ENCODE data around the gene CCDC144A.
A peak's percentile ranks its signal among the peaks of the same experiment; 100 is the strongest.
"Not testable (repeated sequence)": the region's sequence is repeated elsewhere in the genome, so short reads cannot be mapped to it uniquely, and the experiment has no call there.

The CCDC144A gene, protein sequence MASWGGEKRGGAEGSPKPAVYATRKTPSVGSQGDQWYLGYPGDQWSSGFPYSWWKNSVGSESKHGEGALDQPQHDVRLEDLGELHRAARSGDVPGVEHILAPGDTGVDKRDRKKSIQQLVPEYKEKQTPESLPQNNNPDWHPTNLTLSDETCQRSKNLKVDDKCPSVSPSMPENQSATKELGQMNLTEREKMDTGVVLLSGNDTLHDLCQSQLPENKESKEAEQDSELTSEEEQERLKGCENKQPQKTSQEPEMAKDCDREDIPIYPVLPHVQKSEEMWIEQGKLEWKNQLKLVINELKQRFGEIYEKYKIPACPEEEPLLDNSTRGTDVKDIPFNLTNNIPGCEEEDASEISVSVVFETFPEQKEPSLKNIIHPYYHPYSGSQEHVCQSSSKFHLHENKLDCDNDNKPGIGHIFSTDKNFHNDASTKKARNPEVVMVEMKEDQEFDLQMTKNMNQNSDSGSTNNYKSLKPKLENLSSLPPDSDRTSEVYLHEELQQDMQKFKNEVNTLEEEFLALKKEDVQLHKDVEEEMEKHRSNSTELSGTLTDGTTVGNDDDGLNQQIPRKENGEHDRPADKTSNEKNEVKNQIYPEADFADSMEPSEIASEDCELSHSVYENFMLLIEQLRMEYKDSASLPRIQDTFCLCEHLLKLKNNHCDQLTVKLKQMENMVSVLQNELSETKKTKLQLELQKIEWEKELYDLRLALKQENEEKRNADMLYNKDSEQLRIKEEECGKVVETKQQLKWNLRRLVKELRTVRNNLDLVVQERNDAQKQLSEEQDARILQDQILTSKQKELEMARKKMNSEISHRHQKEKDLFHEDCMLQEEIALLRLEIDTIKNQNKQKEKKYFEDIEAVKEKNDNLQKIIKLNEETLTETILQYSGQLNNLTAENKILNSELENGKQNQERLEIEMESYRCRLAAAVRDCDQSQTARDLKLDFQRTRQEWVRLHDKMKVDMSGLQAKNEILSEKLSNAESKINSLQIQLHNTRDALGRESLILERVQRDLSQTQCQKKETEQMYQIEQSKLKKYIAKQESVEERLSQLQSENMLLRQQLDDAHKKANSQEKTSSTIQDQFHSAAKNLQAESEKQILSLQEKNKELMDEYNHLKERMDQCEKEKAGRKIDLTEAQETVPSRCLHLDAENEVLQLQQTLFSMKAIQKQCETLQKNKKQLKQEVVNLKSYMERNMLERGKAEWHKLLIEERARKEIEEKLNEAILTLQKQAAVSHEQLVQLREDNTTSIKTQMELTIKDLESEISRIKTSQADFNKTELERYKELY (N-terminal part only)

GRCh38 chr17:16689731-16690281 is at the start of gene CCDC144A:
Gene CCDC144A (plus strand): TSS chr17:16690241. CDS start chr17:16690401, 160 bp downstream.
- peak; percentile 59 for DNase-seq (ENCODE audit: low spot score)
- not testable (repeated sequence) for H3K4me1 Mint-ChIP-seq (ENCODE audit: low read depth); H3K4me3 Mint-ChIP-seq; H3K9me3 Mint-ChIP-seq; H3K27me3 Mint-ChIP-seq (ENCODE audit: low read depth); H3K36me3 Mint-ChIP-seq (ENCODE audit: low read depth); H3K27ac Mint-ChIP-seq

DNA sequence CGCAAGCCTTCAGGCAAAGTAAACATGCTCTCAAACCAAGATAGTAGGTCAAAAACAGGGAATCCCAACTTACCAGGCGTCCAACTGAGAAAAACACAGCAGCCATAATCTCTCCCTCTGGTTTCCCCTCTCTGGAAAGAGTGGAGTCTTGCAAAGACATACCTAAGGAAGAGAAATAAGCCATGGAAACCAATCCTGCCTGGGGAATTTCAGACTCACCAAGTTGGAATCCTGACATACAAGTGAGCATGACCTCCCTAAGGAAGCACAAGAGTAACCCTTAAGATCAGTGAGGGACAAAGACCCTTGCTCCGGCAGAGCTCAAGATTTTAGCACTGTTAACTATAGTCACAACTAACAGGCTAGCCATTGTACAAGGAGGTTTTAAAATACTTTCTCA is 40.5 kb upstream of the CCDC144A start:
- H3K9me3 Mint-ChIP-seq, result no peaks in the 10 kb centered on the region
- DNase-seq (ENCODE audit: low spot score), result no peak
- no peak overlapping the region for H3K4me3 Mint-ChIP-seq
- H3K36me3 Mint-ChIP-seq (ENCODE audit: low read depth), result peaks cover 8% of the 10 kb centered on the region
- no peak overlapping the region for H3K27ac Mint-ChIP-seq
- peaks cover 9% of the 10 kb centered on the region for H3K4me1 Mint-ChIP-seq (ENCODE audit: low read depth)
- H3K27me3 Mint-ChIP-seq (ENCODE audit: low read depth), result peaks cover 6% of the 10 kb centered on the region

- Mint-ChIP-seq H3K27ac (no peak overlapping the region), H3K9me3 (no peaks in the 10 kb centered on the region), H3K36me3 (ENCODE audit: low read depth) (peaks cover 5% of the 10 kb centered on the region), H3K4me3 (peak overlapping the region; percentile 20), H3K27me3 (ENCODE audit: low read depth) (peaks cover 9% of the 10 kb centered on the region), H3K4me1 (ENCODE audit: low read depth) (peaks cover 9% of the 10 kb centered on the region)
- no peak for DNase-seq (ENCODE audit: low spot score)
These were observed 37.8 kb upstream of the CCDC144A start for GRCh38 chr17:16652252-16652651.

GRCh38 chr17:16652847-16653366 is 37.1 kb upstream of the CCDC144A start:
- H3K9me3 Mint-ChIP-seq, result no peaks in the 10 kb centered on the region
- DNase-seq (ENCODE audit: low spot score), result no peak
- peak overlapping the region; percentile 84 for H3K4me3 Mint-ChIP-seq
- peaks cover 4% of the 10 kb centered on the region for H3K36me3 Mint-ChIP-seq (ENCODE audit: low read depth)
- peaks cover 9% of the 10 kb centered on the region for H3K4me1 Mint-ChIP-seq (ENCODE audit: low read depth)
- H3K27ac Mint-ChIP-seq, result peak overlapping the region; percentile 23
- peaks cover 9% of the 10 kb centered on the region for H3K27me3 Mint-ChIP-seq (ENCODE audit: low read depth)

DNA sequence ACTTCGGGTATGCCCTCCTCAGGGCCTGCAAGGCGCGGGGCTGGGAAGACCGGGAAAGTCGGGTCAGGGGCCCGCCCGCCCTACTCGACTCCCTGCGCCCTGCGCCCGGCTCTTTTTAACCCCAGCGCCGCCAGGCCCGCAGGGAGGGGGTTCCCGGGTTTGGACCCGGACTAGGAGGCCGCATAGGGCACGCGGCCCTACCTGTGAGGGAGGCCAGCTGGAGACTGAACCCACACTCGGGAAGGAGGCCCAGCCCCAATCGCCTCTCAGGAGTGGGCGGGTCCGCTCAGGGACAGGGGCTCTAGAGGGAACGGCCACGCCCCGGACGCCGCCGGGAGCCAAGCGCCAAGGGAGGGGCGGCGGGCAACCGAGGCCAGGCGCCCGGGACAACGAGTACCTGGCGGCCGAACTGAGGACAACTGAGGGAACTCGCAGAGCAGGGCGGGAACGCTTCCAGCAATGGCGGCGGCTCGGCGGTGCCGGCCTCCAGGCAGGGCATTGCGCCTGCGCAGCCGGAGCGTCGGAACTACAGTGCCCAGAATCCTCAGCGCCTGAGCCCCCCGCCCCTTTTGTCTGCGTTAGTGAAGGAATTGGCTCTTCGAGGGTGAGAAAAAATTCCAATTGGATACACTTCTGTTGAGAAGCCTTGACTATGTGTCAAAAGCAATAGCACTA is 36.5 kb upstream of the CCDC144A start, which contains the start of gene ZNF624:
Gene ZNF624 (minus strand): TSS at position 484 of the 675 bp plus-strand sequence.
- peaks cover 9% of the 10 kb centered on the region for H3K4me1 Mint-ChIP-seq (ENCODE audit: low read depth)
- H3K27me3 Mint-ChIP-seq (ENCODE audit: low read depth), result peaks cover 9% of the 10 kb centered on the region
- no peaks in the 10 kb centered on the region for H3K9me3 Mint-ChIP-seq
- peak within 1 kb of the TSS; percentile 84 for H3K4me3 Mint-ChIP-seq
- peaks cover 3% of the 10 kb centered on the region for H3K36me3 Mint-ChIP-seq (ENCODE audit: low read depth)
- peak within 1 kb of the TSS; percentile 23 for H3K27ac Mint-ChIP-seq
- peak; percentile 86 for DNase-seq (ENCODE audit: low spot score)

- H3K36me3 Mint-ChIP-seq (ENCODE audit: low read depth), result no peaks in the 10 kb centered on the region
- H3K9me3 Mint-ChIP-seq, result no peaks in the 10 kb centered on the region
- H3K4me1 Mint-ChIP-seq (ENCODE audit: low read depth), result no peaks in the 10 kb centered on the region
- no peak for DNase-seq (ENCODE audit: low spot score)
- H3K27ac Mint-ChIP-seq, result no peak overlapping the region
- H3K27me3 Mint-ChIP-seq (ENCODE audit: low read depth), result peaks cover 25% of the 10 kb centered on the region
- H3K4me3 Mint-ChIP-seq, result no peak overlapping the region
These were observed 28.8 kb upstream of the CCDC144A start for GRCh38 chr17:16661217-16661616.

GRCh38 chr17:16662936-16663335 is 27.1 kb upstream of the CCDC144A start:
- H3K9me3 Mint-ChIP-seq, result no peaks in the 10 kb centered on the region
- H3K27ac Mint-ChIP-seq, result no peak overlapping the region
- H3K27me3 Mint-ChIP-seq (ENCODE audit: low read depth), result peaks cover 33% of the 10 kb centered on the region
- H3K4me1 Mint-ChIP-seq (ENCODE audit: low read depth), result no peaks in the 10 kb centered on the region
- no peaks in the 10 kb centered on the region for H3K36me3 Mint-ChIP-seq (ENCODE audit: low read depth)
- no peak overlapping the region for H3K4me3 Mint-ChIP-seq
- no peak for DNase-seq (ENCODE audit: low spot score)

DNA sequence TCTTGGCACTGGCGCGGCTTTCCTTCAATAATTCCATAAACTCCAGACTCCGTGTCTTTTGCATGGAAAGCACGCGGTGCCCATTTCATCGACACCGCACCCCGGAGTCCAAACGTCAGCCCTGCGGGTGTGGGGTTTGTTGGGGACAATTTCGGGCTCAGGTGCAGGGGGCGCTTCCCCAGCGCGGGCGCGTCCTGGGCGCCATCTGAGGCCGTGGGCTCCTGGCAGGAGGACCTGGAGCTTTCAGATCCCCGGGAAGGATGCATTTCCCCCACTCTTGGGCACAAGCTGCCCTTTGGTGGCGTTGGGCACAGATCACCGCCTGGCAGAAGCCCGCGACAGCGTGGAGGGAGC is 23.5 kb upstream of the CCDC144A start:
- H3K27me3 Mint-ChIP-seq (ENCODE audit: low read depth), result peaks cover 40% of the 10 kb centered on the region
- not testable (repeated sequence) for H3K9me3 Mint-ChIP-seq, H3K4me3 Mint-ChIP-seq

GRCh38 chr17:16666907-16667636 is 23.0 kb upstream of the CCDC144A start:
- Mint-ChIP-seq H3K4me3 (peak overlapping the region; percentile 21), H3K27me3 (ENCODE audit: low read depth) (peaks cover 43% of the 10 kb centered on the region)
- not testable (repeated sequence) for H3K9me3 Mint-ChIP-seq; H3K36me3 Mint-ChIP-seq (ENCODE audit: low read depth); H3K4me1 Mint-ChIP-seq (ENCODE audit: low read depth); H3K27ac Mint-ChIP-seq; DNase-seq (ENCODE audit: low spot score)

More for the DNA sequence above, 23.5 kb upstream of the CCDC144A start:
- H3K27ac Mint-ChIP-seq; DNase-seq (ENCODE audit: low spot score); H3K4me1 Mint-ChIP-seq (ENCODE audit: low read depth); H3K36me3 Mint-ChIP-seq (ENCODE audit: low read depth): not testable (repeated sequence)

DNA sequence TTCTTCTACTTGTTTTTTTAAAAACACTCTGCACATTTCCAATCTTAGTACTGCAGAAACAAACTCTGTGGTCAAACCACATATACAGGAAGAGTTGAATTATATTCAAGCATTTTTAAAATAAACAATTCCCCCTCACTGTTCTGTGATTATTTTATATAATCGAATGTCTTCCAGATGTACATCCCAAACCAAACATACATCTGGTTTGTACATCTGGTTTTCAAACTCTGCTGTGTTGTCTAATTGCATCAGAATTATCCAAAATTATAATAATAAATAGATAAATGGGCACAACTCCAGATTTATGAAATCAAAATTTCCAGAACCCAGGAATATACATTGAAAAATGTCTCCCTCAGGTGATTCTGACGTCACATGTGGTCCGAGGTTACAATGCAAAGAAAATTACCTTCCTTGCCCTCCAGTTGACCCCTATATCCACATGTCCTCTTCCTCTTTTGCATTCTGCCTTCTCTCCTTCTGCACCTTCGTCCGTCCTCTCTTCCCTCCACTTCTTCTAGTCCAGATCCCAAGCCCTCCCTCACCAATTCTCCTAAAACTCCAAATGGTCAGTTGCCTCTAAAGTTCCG is 13.3 kb upstream of the CCDC144A start:
- no peaks in the 10 kb centered on the region for H3K9me3 Mint-ChIP-seq
- H3K4me1 Mint-ChIP-seq (ENCODE audit: low read depth), result no peaks in the 10 kb centered on the region
- DNase-seq (ENCODE audit: low spot score), result no peak
- no peak overlapping the region for H3K4me3 Mint-ChIP-seq
- peaks cover 1% of the 10 kb centered on the region for H3K36me3 Mint-ChIP-seq (ENCODE audit: low read depth)
- H3K27ac Mint-ChIP-seq, result no peak overlapping the region
- peaks cover 16% of the 10 kb centered on the region for H3K27me3 Mint-ChIP-seq (ENCODE audit: low read depth)

DNA sequence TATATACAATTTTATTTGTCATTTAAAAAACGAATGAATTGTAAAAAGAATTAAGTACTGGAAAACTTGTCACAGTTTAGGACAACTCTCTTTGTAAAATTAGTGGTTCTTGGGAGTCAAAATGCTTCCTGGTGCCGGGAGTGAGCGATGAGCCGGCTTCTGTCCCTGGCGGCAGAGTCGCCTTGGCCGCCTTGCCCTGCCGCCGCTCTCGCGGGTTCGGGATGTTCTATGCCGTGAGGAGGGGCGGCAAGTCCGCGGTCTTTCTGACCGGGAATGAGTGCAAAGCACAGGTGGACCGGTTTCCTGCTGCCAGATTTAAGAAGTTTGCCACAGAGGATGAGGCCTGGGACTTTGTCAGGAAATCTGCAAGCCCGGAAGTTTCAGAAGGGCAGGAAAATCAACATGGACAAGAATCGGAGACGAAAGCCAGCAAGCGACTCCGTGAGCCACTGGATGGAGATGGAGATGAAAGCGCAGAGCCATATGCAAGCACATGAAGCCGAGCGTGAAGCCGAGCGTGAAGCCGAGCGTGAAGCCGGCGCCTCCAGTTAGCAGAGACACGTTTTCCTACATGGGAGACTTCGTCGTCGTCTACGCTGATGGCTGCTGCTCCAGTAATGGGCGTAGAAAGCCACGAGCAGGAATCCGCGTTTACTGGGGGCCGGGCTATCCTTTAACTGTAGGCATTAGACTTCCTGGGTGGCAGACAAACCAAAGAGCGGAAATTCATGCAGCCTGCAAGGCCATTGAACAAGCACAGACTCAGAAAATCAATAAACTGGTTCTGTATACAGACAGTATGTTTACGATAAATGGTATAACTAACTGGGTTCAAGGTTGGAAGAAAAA is 6.5 kb upstream of the CCDC144A start:
- H3K27ac Mint-ChIP-seq; H3K4me1 Mint-ChIP-seq (ENCODE audit: low read depth); DNase-seq (ENCODE audit: low spot score); H3K9me3 Mint-ChIP-seq; H3K36me3 Mint-ChIP-seq (ENCODE audit: low read depth); H3K4me3 Mint-ChIP-seq: not testable (repeated sequence)
- peaks cover 31% of the 10 kb centered on the region for H3K27me3 Mint-ChIP-seq (ENCODE audit: low read depth)
